GM19438 (cell line): ENCODE results near the gene PPP2R5C.
A peak's percentile ranks its signal among the peaks of the same experiment; 100 is the strongest.
"Not testable (repeated sequence)": the region's sequence is repeated elsewhere in the genome, so short reads cannot be mapped to it uniquely, and the experiment has no call there.

Source experiments
- ATAC-seq: cut with Tn5 transposase; IDR thresholded peaks from one replicate; pipeline ENCODE4 v1.9.1; 2021; ENCODE audit warnings: low read depth; ENCODE audit not compliant: unreplicated experiment

PPP2R5C gene

GRCh38 chr14:101749756-101750155 lies 11.8 kb upstream of the PPP2R5C start:
- ATAC-seq = not testable (repeated sequence)

GRCh38 chr14:101754893-101755292 lies 6.6 kb upstream of the PPP2R5C start:
- ATAC-seq = no peak

- ATAC-seq = no peak
Observed at GRCh38 chr14:101755591-101756324, 5.8 kb upstream of the PPP2R5C start.

GRCh38 chr14:101757064-101757838 lies 4.3 kb upstream of the PPP2R5C start:
- no peak for ATAC-seq

GRCh38 chr14:101757839-101758211 lies 3.7 kb upstream of the PPP2R5C start:
- ATAC-seq = no peak

GRCh38 chr14:101758913-101759593 lies 2.5 kb upstream of the PPP2R5C start:
- ATAC-seq = no peak

GRCh38 chr14:101760138-101761011 lies 1.1 kb upstream of the PPP2R5C start:
- peak; percentile 53 for ATAC-seq

- ATAC-seq = peak; percentile 10
Observed at GRCh38 chr14:101761881-101762529, 496 bp downstream of the PPP2R5C start.

GRCh38 chr14:101762530-101763101 lies 1.1 kb downstream of the PPP2R5C start:
- ATAC-seq = no peak

- ATAC-seq = no peak
Observed at GRCh38 chr14:101763941-101764709, 2.6 kb downstream of the PPP2R5C start.

- no peak for ATAC-seq
Observed at GRCh38 chr14:101767618-101768362, 6.3 kb downstream of the PPP2R5C start.

- ATAC-seq = no peak
Observed at GRCh38 chr14:101770183-101770582, 8.7 kb downstream of the PPP2R5C start.

GRCh38 chr14:101772770-101773169 lies 11.3 kb downstream of the PPP2R5C start:
- no peak for ATAC-seq

GRCh38 chr14:101773378-101773777 lies 11.9 kb downstream of the PPP2R5C start:
- no peak for ATAC-seq

GRCh38 chr14:101774006-101774795 lies 12.7 kb downstream of the PPP2R5C start:
- no peak for ATAC-seq

GRCh38 chr14:101774814-101775213 lies 13.3 kb downstream of the PPP2R5C start:
- no peak for ATAC-seq

- ATAC-seq = no peak
Observed at GRCh38 chr14:101775826-101776225, 14.3 kb downstream of the PPP2R5C start.
